Activated naive CD4-positive, alpha-beta T cell treated with anti-CD3 and anti-CD28 coated beads, Interleukin-2, amount 50 U/mL, for 72 hours (primary cell): ENCODE results near the gene RPH3AL. TPM values are rescaled to one million over a fixed set of nuclear protein-coding genes. Genes with fewer than 3 reads are reported as not detected.
A peak's percentile ranks its signal among the peaks of the same experiment; 100 is the strongest.
"Not testable (repeated sequence)": the region's sequence is repeated elsewhere in the genome, so short reads cannot be mapped to it uniquely, and the experiment has no call there.

Experiments
- ATAC-seq, 2 donors: fragments of 150-1000 bp; cut with Tn5 transposase; 2 replicates each; pipeline ENCODE4 v1.10.0; 2021; ENCODE audit warnings: mild to moderate bottlenecking in 2 of 2, moderate library complexity in 2 of 2
- DNase-seq, 2 donors: peaks; one replicate each; pipeline ENCODE4 v3.0.0; 2021 to 2022; ENCODE audit warnings: low spot score in 2 of 2
- H3K27ac Mint-ChIP-seq, 2 donors: one replicate each; pipeline ENCODE4 v1.8.0; 2022; ENCODE audit warnings: mild to moderate bottlenecking in 2 of 2, mixed read lengths in 2 of 2
- H3K36me3 Mint-ChIP-seq, 2 donors: one replicate each; pipeline ENCODE4 v1.8.0; 2022; ENCODE audit warnings: mixed read lengths in 2 of 2
- H3K9me3 Mint-ChIP-seq, 2 donors: one replicate each; pipeline ENCODE4 v1.8.0; 2022; ENCODE audit warnings: mixed read lengths in 2 of 2
- total RNA-seq, 2 donors: library from RNA; stranded (reverse); gene quantifications; one replicate each; pipeline ENCODE4 v1.2.3, GENCODE V29; 2022

Gene RPH3AL
- total RNA-seq, 2 donors from 2014 or later, result 2.0 to 3.8 TPM

GRCh38 chr17:382644-383533, 30.3 kb upstream of the RPH3AL start:
- H3K36me3 Mint-ChIP-seq, result peaks cover 0 to 5% of the 10 kb centered on the region in 2 donors
- no peak overlapping the region for H3K27ac Mint-ChIP-seq
- ATAC-seq, result no peak
- H3K9me3 Mint-ChIP-seq, result no peaks in the 10 kb centered on the region
- no peak for DNase-seq

- ATAC-seq (no peak), DNase-seq (no peak)
- H3K36me3 Mint-ChIP-seq, result peaks cover 0 to 5% of the 10 kb centered on the region in 2 donors
- H3K9me3 Mint-ChIP-seq, result no peaks in the 10 kb centered on the region
- no peak overlapping the region for H3K27ac Mint-ChIP-seq
Measured at GRCh38 chr17:381941-382643, 29.5 kb upstream of the RPH3AL start.

DNA sequence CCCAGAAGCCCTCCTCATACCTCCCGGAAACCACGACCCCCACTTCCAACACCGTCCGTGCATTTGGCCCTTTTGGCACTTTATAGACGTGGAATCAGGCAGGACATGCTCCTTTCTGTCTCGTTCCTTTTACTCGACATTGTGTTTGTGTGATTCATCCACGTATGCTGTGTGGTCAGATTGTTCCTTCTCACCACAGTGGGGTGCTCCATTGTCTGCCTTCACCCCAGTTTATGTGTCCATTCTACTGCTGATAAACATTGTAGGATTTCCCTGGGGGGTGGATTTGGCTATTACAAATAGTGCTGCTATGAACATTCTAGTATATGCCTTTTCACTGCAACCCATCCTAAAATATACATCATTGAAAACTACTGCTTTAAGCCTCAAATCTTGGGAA, 28.9 kb upstream of the RPH3AL start:
- Mint-ChIP-seq H3K36me3 (peaks cover 0 to 5% of the 10 kb centered on the region in 2 donors), H3K27ac (peak overlapping the region in 1 of 2 donors; percentile 63), H3K9me3 (no peaks in the 10 kb centered on the region)
- no peak for ATAC-seq
- DNase-seq, result no peak

DNA sequence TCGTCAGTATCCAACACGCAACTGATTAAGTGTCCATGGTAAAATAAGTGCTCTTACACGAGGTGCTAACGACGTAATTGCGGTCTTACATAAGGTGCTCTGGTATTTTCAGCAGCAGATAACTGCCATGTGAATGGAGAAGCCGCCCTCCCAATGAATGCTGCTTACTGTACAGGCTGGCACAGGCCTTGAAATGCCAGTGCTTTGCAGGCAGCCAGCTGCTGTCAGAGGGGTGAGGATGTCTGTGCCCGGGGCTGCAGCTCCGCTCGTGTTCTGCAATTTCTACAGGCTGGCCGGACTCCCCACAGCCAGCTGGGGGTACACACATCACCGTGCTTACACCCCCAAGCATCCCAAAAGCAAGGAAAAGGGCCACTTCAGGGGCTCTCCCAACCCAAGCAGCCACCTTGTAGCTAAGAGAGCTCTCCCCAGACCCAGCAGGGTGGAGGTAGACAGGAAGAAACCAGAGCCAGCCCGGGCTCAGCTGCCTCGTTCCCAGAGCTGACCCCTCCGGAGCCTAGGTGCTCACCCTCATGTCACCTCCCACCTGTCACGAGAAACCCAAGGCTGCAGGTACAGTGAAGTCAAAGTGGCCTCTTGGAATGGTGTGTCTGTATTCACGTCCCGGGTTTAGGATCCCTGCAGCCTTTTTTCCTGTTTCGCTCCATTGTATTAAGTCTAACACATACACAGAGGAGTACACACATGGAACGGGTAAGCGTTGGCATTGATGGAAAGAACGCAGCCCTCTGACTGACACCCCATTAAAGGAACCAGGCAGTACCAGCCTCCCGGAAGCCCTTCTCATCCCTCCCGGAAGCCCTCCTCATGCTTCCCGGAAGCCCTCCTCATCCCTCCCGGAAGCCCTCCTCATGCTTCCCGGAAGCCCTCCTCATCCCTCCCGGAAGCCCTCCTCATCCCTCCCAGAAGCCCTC, 27.2 kb upstream of the RPH3AL start:
- DNase-seq (no peak), ATAC-seq (peak; percentile 34 to 54)
- Mint-ChIP-seq H3K9me3 (no peaks in the 10 kb centered on the region), H3K36me3 (peaks cover 0 to 5% of the 10 kb centered on the region in 2 donors), H3K27ac (no peak overlapping the region)

- no peak overlapping the region for H3K27ac Mint-ChIP-seq
- DNase-seq, result no peak
- no peak for ATAC-seq
- no peaks in the 10 kb centered on the region for H3K9me3 Mint-ChIP-seq
- peaks cover 0 to 5% of the 10 kb centered on the region in 2 donors for H3K36me3 Mint-ChIP-seq
Measured at GRCh38 chr17:378068-378467, 25.5 kb upstream of the RPH3AL start.

- peaks cover 0 to 5% of the 10 kb centered on the region in 2 donors for H3K36me3 Mint-ChIP-seq
- ATAC-seq (no peak), DNase-seq (no peak)
- H3K9me3 Mint-ChIP-seq, result no peaks in the 10 kb centered on the region
- H3K27ac Mint-ChIP-seq, result no peak overlapping the region
Measured at GRCh38 chr17:376936-377863, 24.6 kb upstream of the RPH3AL start.

DNA sequence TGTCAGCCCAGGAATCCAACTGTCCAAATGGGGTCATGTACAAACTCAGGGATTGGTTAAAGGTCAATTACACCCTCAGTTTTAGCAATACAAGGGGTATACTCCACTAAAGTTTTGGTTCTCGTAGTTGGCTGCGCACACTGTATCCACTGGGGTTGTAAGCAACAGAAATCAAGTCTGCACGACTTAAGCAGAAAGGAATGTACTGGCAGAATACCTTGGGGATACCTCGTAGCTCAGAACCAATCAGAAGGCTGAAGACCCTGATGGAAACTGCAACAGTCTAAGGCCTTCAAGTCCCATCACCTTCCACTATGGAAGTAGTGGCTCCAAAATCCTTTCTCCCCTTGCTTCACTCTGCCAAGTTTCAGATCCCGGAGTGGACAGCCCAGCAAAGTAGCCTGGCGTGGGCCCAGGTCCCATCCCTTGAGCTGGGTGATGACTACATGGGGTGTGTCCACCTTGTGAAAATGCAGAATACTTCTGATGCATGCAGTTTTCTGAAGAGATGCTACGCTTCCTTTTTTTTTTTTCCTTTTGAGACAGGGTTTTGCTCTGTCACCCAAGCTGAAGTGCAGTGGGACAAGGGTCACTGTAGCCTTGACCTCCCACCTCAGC, 21.1 kb upstream of the RPH3AL start:
- no peak for ATAC-seq
- no peak overlapping the region for H3K27ac Mint-ChIP-seq
- DNase-seq, result no peak
- H3K36me3 Mint-ChIP-seq, result peaks cover under 1 to 4% of the 10 kb centered on the region in 2 donors
- H3K9me3 Mint-ChIP-seq, result peaks cover 0 to 1% of the 10 kb centered on the region in 2 donors

DNA sequence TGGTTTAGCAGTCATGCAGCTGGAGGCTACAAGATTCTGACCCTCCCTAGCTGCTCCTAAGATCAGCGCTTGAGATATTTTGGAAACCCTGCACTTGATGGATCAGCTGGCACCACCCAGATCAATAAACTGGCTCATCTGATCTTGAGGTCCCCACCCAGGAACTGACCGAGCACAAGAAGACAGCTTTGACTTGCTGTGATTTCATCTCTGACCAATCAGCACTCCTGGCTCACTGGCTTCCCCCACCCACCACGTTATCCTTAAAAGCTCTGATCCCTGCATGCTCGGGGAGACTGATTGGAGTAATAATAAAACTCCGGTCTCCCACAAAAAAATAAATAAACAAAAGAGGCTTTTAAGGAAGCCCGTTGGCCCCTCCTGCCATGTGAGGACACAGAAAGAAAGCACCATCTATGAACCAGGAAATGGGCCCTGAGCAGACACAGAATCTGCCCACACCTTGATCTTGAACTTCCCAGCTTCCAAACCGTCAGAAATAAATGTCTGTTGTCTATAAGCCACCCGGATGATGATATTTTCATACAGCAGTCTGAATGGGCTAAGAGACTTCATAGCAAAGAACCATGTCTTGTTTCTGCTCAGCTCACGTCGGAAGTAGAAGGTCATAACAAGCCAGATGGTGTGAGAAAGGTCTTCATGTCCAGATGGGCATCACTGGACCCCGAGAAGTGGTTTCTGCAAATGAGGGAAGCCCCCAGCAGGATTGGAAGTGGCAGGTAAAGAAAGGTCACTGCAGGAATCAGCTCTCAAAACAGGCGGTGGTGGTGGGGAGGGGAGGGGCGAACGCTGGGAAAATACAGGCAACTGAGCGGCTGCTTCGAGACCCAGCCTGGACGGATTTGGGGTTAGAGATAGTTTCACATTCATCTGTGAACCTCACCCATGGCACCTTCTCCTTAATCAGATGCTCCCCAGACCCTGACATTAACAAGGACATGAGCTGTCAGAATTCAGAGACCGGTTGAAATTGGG, 19.8 kb upstream of the RPH3AL start:
- no peak for DNase-seq
- H3K9me3 Mint-ChIP-seq, result peaks cover 0 to 11% of the 10 kb centered on the region in 2 donors
- peaks cover 4 to 11% of the 10 kb centered on the region in 2 donors for H3K36me3 Mint-ChIP-seq
- no peak for ATAC-seq
- H3K27ac Mint-ChIP-seq, result no peak overlapping the region

DNA sequence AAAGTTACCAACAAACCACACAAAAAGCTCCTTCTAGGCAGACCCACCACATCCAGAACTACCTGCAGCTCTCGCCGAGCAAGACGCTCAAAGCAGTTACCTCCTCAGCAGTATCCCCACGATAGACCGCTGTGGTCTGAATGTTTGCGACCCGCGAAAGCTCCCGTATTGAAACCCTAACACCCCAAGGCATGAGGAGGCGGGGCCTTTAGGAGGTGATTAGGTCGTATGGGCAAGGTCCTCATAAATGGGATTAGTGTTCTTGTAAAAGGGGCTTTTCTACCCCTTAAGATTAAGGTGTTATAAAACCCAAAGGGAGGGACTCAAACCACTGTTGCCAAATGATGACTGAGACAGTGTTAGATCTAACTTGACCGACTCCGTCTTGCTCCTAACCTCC, 19.0 kb upstream of the RPH3AL start:
- no peak overlapping the region for H3K27ac Mint-ChIP-seq
- ATAC-seq, result no peak
- H3K9me3 Mint-ChIP-seq, result peaks cover 0 to 11% of the 10 kb centered on the region in 2 donors
- DNase-seq, result no peak
- peaks cover 4 to 11% of the 10 kb centered on the region in 2 donors for H3K36me3 Mint-ChIP-seq

GRCh38 chr17:367656-368055, 15.0 kb upstream of the RPH3AL start:
- not testable (repeated sequence) for DNase-seq, ATAC-seq, H3K27ac Mint-ChIP-seq
- H3K9me3 Mint-ChIP-seq, result peaks cover 0 to 11% of the 10 kb centered on the region in 2 donors
- peaks cover 4 to 11% of the 10 kb centered on the region in 2 donors for H3K36me3 Mint-ChIP-seq

- Mint-ChIP-seq H3K36me3 (peaks cover 4 to 11% of the 10 kb centered on the region in 2 donors), H3K9me3 (peaks cover 0 to 11% of the 10 kb centered on the region in 2 donors)
- not testable (repeated sequence) for H3K27ac Mint-ChIP-seq, DNase-seq, ATAC-seq
Measured at GRCh38 chr17:366657-367615, 14.3 kb upstream of the RPH3AL start.

- H3K9me3 Mint-ChIP-seq, result peaks cover 0 to 11% of the 10 kb centered on the region in 2 donors
- DNase-seq (no peak), ATAC-seq (no peak)
- peaks cover 4 to 11% of the 10 kb centered on the region in 2 donors for H3K36me3 Mint-ChIP-seq
- no peak overlapping the region for H3K27ac Mint-ChIP-seq
Measured at GRCh38 chr17:364766-365165, 12.2 kb upstream of the RPH3AL start.

GRCh38 chr17:364308-364707, 11.7 kb upstream of the RPH3AL start:
- DNase-seq (no peak), ATAC-seq (no peak)
- H3K9me3 Mint-ChIP-seq, result peaks cover 0 to 11% of the 10 kb centered on the region in 2 donors
- no peak overlapping the region for H3K27ac Mint-ChIP-seq
- H3K36me3 Mint-ChIP-seq, result peaks cover 0 to 11% of the 10 kb centered on the region in 2 donors
